Activated T-cell treated with anti-CD3 and anti-CD28 coated beads, Interleukin-2, amount 50 U/mL, for 4 hours (primary cell): ENCODE data around the gene SCN1B. TPM values are rescaled to one million over a fixed set of nuclear protein-coding genes. Genes with fewer than 3 reads are reported as not detected.
A peak's percentile ranks its signal among the peaks of the same experiment; 100 is the strongest.
"Not testable (repeated sequence)": the region's sequence is repeated elsewhere in the genome, so short reads cannot be mapped to it uniquely, and the experiment has no call there.

Experiments used
- ATAC-seq, 2 donors: fragments of 200-7000 bp; cut with Tn5 transposase; one replicate each; pipeline ENCODE4 v1.10.0; 2021
- DNase-seq: peaks from one replicate; pipeline ENCODE4 v3.0.0-alpha.2; 2020
- H3K27me3 Mint-ChIP-seq: one replicate; pipeline ENCODE4 v1.8.0; 2021; ENCODE audit warnings: low read depth, mixed read lengths
- H3K36me3 Mint-ChIP-seq: one replicate; pipeline ENCODE4 v1.8.0; 2022; ENCODE audit warnings: mixed read lengths; ENCODE audit not compliant: insufficient read depth
- H3K4me1 Mint-ChIP-seq: one replicate; pipeline ENCODE4 v1.8.0; 2021; ENCODE audit warnings: low read depth, mixed read lengths
- H3K4me3 Mint-ChIP-seq: one replicate; pipeline ENCODE4 v1.8.0; 2021; ENCODE audit warnings: mild to moderate bottlenecking, moderate library complexity, mixed read lengths
- H3K9me3 Mint-ChIP-seq: one replicate; pipeline ENCODE4 v1.8.0; 2021; ENCODE audit warnings: mixed read lengths
- total RNA-seq, 3 donors: library from RNA; stranded (reverse); gene quantifications; one replicate each; pipeline ENCODE4 v1.2.1, GENCODE V29; 2021

SCN1B gene
- total RNA-seq, 3 donors from 2014 or later = 1.1 to 2.3 (median 1.2) TPM

- H3K9me3 Mint-ChIP-seq = no peaks in the 10 kb centered on the region
- DNase-seq = no peak
- ATAC-seq = no peak
- no peaks in the 10 kb centered on the region for H3K27me3 Mint-ChIP-seq
- peak overlapping the region; percentile 69 for H3K4me3 Mint-ChIP-seq
- H3K4me1 Mint-ChIP-seq = peaks cover 38% of the 10 kb centered on the region
- peaks cover 3% of the 10 kb centered on the region for H3K36me3 Mint-ChIP-seq
Observed at GRCh38 chr19:34997071-34997617, 33.1 kb upstream of the SCN1B start.

DNA sequence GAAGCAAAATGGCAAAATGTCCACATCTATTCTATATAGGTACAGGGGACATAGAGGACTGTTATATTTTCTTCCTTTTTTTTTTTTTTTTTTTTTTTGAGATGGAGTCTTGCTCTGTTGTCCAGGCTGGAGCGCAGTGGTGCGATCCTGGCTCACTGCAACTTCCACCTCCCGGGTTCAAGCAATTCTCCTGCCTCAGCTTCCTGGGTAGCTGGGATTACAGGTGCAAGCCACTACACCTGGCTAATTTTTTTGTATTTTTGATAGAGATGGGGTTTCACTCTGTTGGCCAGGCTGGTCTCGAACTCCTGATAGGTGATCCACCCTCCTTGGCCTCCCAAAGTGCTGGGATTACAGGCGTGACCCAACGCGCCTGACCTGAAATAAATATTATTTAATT, 32.0 kb upstream of the SCN1B start:
- not testable (repeated sequence) for H3K9me3 Mint-ChIP-seq
- peaks cover 48% of the 10 kb centered on the region for H3K4me1 Mint-ChIP-seq

DNA sequence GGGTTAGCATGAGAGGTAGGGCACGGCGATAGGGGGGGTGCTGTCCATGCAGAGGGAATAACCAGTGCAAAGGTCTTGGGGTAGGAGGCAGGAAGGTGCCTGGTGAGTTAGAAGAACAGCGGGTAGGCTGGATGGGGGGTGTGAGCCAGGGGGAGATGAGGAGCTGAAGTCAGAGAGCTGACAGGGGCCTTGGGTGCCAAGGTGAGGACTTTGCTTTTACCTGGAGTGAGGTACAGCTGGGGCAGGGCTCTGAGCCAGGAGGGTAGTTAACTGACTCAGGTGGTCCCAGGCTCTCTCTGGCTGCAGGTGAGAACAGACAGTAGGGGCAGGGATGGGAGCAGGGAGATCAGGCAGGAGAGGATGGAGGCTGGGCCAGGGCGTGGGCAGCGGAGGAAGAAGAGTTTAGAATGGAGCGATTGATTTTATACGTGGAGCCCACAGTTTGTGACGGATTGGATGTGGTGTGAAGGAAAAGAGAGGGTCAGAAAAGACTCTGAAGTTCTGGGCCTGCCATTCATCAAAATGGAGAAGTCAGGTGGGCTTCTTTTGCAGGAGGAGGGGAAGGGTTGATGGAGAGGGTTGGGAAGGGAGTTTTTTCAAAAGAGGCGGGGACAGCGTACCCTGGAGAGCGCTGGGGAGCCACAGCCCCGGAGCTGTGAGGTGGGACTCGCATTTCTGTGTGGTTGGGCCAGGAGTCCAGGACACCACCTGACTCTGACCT, 31.3 kb upstream of the SCN1B start:
- Mint-ChIP-seq H3K4me3 (peak overlapping the region; percentile 85), H3K9me3 (no peaks in the 10 kb centered on the region), H3K36me3 (peaks cover 5% of the 10 kb centered on the region), H3K4me1 (peaks cover 54% of the 10 kb centered on the region), H3K27me3 (no peaks in the 10 kb centered on the region)
- ATAC-seq (no peak), DNase-seq (no peak)

More for the DNA sequence above, 32.0 kb upstream of the SCN1B start:
- not testable (repeated sequence) for ATAC-seq, H3K36me3 Mint-ChIP-seq, DNase-seq, H3K27me3 Mint-ChIP-seq
- peak overlapping the region; percentile 69 for H3K4me3 Mint-ChIP-seq

DNA sequence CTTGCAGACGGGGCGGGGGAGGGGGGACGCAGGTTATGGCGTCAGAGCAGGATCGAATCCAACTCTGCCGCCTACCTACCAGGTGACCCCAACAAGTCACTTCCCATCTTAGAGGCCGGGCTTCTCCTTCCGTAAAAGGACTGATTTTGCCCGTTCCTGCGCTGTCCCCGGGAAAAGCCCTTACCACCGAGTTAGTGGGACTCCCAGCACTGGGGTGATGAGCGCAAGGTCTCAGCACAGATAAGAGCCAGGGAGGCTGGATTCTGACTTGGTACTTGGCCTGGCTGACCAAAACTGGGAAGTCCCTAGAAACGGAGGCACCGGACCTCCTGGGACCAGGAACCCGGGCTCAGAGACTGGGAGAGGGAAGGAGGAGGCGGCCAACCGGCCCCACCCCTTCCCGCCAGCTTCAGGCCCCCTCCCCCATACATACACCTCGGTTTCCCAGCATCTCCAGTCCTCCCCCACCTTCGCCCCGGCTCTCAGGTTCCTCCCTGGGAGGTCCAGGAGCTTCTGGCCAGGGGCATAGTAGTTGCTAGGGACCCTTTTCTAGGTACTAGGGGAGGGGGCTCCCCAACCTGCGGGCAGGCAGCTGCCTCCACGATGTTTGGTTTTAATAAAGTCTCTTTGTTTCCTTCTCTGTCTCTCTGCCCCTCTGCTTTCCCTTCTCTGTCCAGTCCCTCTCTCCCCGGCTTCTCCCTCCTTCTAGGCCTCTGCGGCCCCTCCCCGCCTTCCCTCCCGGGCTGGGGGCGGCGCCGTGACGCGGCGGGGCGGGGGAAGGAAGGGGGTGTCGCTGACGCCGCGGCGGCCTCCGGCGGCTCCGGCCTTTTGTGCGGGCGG, 30.6 kb upstream of the SCN1B start, which contains the start of gene GRAMD1A:
Gene GRAMD1A, plus strand, starts transcription at position 826 of the 840 bp plus-strand sequence. CDS start 156 bp downstream, outside the sequence.
- H3K9me3 Mint-ChIP-seq = no peaks in the 10 kb centered on the region
- peak; percentile 64 to 67 for ATAC-seq
- H3K27me3 Mint-ChIP-seq = no peaks in the 10 kb centered on the region
- peak within 1 kb of the TSS; percentile 98 for H3K4me3 Mint-ChIP-seq
- peaks cover 60% of the 10 kb centered on the region for H3K4me1 Mint-ChIP-seq
- H3K36me3 Mint-ChIP-seq = peaks cover 5% of the 10 kb centered on the region
- DNase-seq = peak; percentile 66

- Mint-ChIP-seq H3K27me3 (no peaks in the 10 kb centered on the region), H3K4me3 (no peak overlapping the region), H3K4me1 (peaks cover 62% of the 10 kb centered on the region), H3K36me3 (peaks cover 5% of the 10 kb centered on the region), H3K9me3 (no peaks in the 10 kb centered on the region)
- DNase-seq = no peak
- no peak for ATAC-seq
Observed at GRCh38 chr19:35000338-35000646, 30.0 kb upstream of the SCN1B start.

GRCh38 chr19:35000647-35001501, 29.4 kb upstream of the SCN1B start:
- DNase-seq (peak; percentile 48), ATAC-seq (peak; percentile 41 to 42)
- no peaks in the 10 kb centered on the region for H3K9me3 Mint-ChIP-seq
- peak overlapping the region; percentile 98 for H3K4me3 Mint-ChIP-seq
- H3K36me3 Mint-ChIP-seq = peaks cover 6% of the 10 kb centered on the region
- peaks cover 66% of the 10 kb centered on the region for H3K4me1 Mint-ChIP-seq
- no peaks in the 10 kb centered on the region for H3K27me3 Mint-ChIP-seq

DNA sequence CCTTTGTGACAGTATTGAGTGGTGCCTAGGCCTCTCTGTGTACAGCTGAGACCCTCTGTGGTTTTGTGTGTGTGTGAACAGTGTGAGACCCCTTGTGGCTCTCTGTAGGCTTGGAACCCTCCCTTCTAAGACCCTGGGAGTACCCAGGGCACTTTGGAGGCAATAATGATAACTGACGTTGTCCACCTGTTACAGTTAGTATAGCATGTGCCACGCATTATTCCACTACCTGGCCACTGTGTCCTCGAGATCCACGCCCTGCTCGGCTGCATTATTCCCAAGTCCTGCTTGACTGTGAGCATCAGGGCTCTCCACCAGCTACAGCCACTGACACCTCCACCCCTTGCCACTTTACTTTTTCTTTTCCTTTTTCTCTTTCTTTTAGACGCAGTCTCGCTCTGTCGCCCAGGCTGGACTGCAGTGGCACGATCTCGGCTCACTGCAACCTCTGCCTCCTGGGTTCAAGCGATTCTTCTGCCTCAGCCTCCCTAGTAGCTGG, 28.2 kb upstream of the SCN1B start:
- Mint-ChIP-seq H3K36me3 (peaks cover 10% of the 10 kb centered on the region), H3K4me1 (peaks cover 67% of the 10 kb centered on the region)
- no peak for ATAC-seq

GRCh38 chr19:35004517-35005255, 25.6 kb upstream of the SCN1B start:
- DNase-seq = no peak
- Mint-ChIP-seq H3K4me3 (peak overlapping the region; percentile 4), H3K36me3 (peaks cover 13% of the 10 kb centered on the region), H3K27me3 (no peaks in the 10 kb centered on the region), H3K4me1 (peaks cover 50% of the 10 kb centered on the region), H3K9me3 (no peaks in the 10 kb centered on the region)
- ATAC-seq = no peak

More for the DNA sequence above, 28.2 kb upstream of the SCN1B start:
- Mint-ChIP-seq H3K27me3 (no peaks in the 10 kb centered on the region), H3K9me3 (no peaks in the 10 kb centered on the region), H3K4me3 (peak overlapping the region; percentile 98)
- DNase-seq = no peak

DNA sequence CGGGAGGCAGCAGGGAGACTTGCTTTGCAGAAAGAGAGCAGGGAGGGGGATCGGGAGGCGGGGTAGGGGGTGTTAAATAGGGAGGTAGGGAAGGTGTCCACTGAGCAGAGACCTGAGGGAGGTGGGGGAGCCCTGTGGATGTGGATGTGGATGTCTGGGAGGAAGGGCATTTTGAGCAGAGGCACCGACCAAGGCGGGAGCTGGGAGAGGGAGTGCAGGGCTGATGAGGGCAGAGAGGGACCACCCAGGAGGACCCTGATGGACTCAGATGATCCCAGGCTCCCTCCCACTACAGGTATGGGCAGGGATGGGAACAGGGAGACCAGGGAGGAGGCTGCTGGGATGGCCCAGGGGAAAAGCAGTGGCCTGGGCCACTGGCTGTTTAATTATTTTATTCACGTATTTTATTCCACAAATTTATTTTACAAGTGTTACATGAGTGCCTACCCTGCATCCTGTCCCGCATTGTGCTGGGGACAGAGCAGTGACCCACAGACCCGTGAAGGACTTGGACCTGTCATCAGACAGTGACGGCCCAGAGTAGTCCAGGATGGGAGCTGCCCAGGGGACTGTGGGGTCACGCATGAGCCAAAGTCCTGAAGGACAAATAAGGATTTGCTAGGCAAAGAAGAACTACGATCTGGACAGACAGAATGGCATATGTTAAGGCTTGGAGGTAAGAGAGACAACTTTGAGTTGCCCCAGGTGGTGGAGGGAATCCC, 24.9 kb upstream of the SCN1B start:
- ATAC-seq = no peak
- Mint-ChIP-seq H3K27me3 (no peaks in the 10 kb centered on the region), H3K4me1 (peaks cover 53% of the 10 kb centered on the region), H3K9me3 (no peaks in the 10 kb centered on the region), H3K36me3 (peaks cover 16% of the 10 kb centered on the region), H3K4me3 (no peak overlapping the region)
- no peak for DNase-seq

- not testable (repeated sequence) for DNase-seq, H3K4me3 Mint-ChIP-seq, H3K27me3 Mint-ChIP-seq, H3K9me3 Mint-ChIP-seq, ATAC-seq
- Mint-ChIP-seq H3K36me3 (peaks cover 19% of the 10 kb centered on the region), H3K4me1 (peaks cover 58% of the 10 kb centered on the region)
Observed at GRCh38 chr19:35006007-35006341, 24.3 kb upstream of the SCN1B start.

GRCh38 chr19:35006342-35006998, 23.8 kb upstream of the SCN1B start:
- Mint-ChIP-seq H3K27me3 (no peaks in the 10 kb centered on the region), H3K4me3 (no peak overlapping the region), H3K36me3 (peaks cover 19% of the 10 kb centered on the region), H3K9me3 (no peaks in the 10 kb centered on the region), H3K4me1 (peaks cover 58% of the 10 kb centered on the region)
- ATAC-seq (no peak), DNase-seq (no peak)

DNA sequence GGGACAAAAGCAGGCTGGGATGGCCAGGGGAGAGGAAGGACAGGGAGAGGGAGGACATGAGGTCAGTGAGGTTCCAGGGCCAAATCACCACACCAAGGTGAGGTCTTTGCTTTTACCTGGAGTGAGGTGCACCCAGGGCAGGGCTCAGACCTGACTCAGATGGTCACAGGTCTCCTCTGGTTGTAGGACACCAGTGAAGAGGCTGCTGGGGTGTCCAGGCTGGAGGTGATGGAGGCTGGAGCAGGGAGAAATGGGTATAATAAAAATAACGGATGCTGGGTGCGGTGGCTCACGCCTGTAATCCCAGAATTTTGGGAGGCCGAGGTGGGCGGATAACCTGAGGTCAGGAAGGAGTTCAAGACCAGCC, 23.3 kb upstream of the SCN1B start:
- H3K4me1 Mint-ChIP-seq = peaks cover 58% of the 10 kb centered on the region

More for the DNA sequence above, 23.3 kb upstream of the SCN1B start:
- H3K4me3 Mint-ChIP-seq = no peak overlapping the region
- H3K36me3 Mint-ChIP-seq = peaks cover 17% of the 10 kb centered on the region
- ATAC-seq (no peak), DNase-seq (no peak)
- no peaks in the 10 kb centered on the region for H3K27me3 Mint-ChIP-seq
- H3K9me3 Mint-ChIP-seq = no peaks in the 10 kb centered on the region
